ENCODE measurements around the gene TCN1. TPM values are rescaled to one million over a fixed set of nuclear protein-coding genes. Genes with fewer than 3 reads are reported as not detected.

The TCN1 gene
- total RNA-seq, 2 donors from 2014 or later, result 1.0 to 8.1 TPM

GRCh38 chr11:59883597-59883996 is 17.3 kb upstream of the TCN1 start:
- TF ChIP-seq CTCF (IDR thresholded peaks at IDR 0.05), result no peak
- TF ChIP-seq POLR2A (IDR thresholded peaks at IDR 0.05), result no peak
- no peak for TF ChIP-seq POLR2AphosphoS5 (IDR thresholded peaks at IDR 0.05)
- no peaks in the 10 kb centered on the region for H3K9me3 ChIP-seq
- no peak for DNase-seq (ENCODE audit: low spot score)
- WGBS, result 87% methylated on average over 1 of the region's 1 CpG
- no peaks in the 10 kb centered on the region for H3K27me3 ChIP-seq (replicated peaks; ENCODE audit: insufficient read depth)
- no peak overlapping the region for H3K4me3 ChIP-seq
- intact Hi-C loops (cut with DNase I), result no loop called here
- H3K4me1 ChIP-seq (replicated peaks), result no peaks in the 10 kb centered on the region
- H3K36me3 ChIP-seq, result no peaks in the 10 kb centered on the region
- H3K27ac ChIP-seq, result no peak overlapping the region

- Histone ChIP-seq H3K9me3 (no peaks in the 10 kb centered on the region), H3K27me3 (replicated peaks; ENCODE audit: insufficient read depth) (no peaks in the 10 kb centered on the region), H3K4me1 (replicated peaks) (no peaks in the 10 kb centered on the region), H3K4me3 (no peak overlapping the region), H3K36me3 (no peaks in the 10 kb centered on the region), H3K27ac (no peak overlapping the region)
- intact Hi-C loops (cut with DNase I), result no loop called here
- no peak for DNase-seq (ENCODE audit: low spot score)
- 54% methylated on average over 1 of the region's 1 CpG for WGBS
- TF ChIP-seq POLR2A (IDR thresholded peaks at IDR 0.05), result no peak
- TF ChIP-seq POLR2AphosphoS5 (IDR thresholded peaks at IDR 0.05), result no peak
- no peak for TF ChIP-seq CTCF (IDR thresholded peaks at IDR 0.05)
These were observed 13.3 kb upstream of the TCN1 start for GRCh38 chr11:59879567-59879966.

GRCh38 chr11:59878575-59878974 is 12.3 kb upstream of the TCN1 start, which contains the start of gene OOSP3:
Gene OOSP3 (plus strand): TSS chr11:59878782. CDS start chr11:59878809, 27 bp downstream.
- no peak within 1 kb of the TSS for H3K4me3 ChIP-seq
- no peaks in the 10 kb centered on the region for H3K36me3 ChIP-seq
- H3K27me3 ChIP-seq (replicated peaks; ENCODE audit: insufficient read depth), result no peaks in the 10 kb centered on the region
- H3K4me1 ChIP-seq (replicated peaks), result no peaks in the 10 kb centered on the region
- H3K27ac ChIP-seq, result no peak within 1 kb of the TSS
- intact Hi-C loops (cut with DNase I), result no loop called here
- no peak for DNase-seq (ENCODE audit: low spot score)
- H3K9me3 ChIP-seq, result no peaks in the 10 kb centered on the region
- WGBS, result 70% methylated on average over 5 of the region's 5 CpGs
- TF ChIP-seq POLR2A (IDR thresholded peaks at IDR 0.05) (no peak), POLR2AphosphoS5 (IDR thresholded peaks at IDR 0.05) (no peak), CTCF (IDR thresholded peaks at IDR 0.05) (no peak)

GRCh38 chr11:59877784-59878183 is 11.5 kb upstream of the TCN1 start:
- Histone ChIP-seq H3K4me1 (replicated peaks) (no peaks in the 10 kb centered on the region), H3K27me3 (replicated peaks; ENCODE audit: insufficient read depth) (no peaks in the 10 kb centered on the region), H3K9me3 (no peaks in the 10 kb centered on the region), H3K36me3 (no peaks in the 10 kb centered on the region), H3K4me3 (no peak overlapping the region), H3K27ac (no peak overlapping the region)
- no peak for TF ChIP-seq POLR2A (IDR thresholded peaks at IDR 0.05)
- TF ChIP-seq CTCF (IDR thresholded peaks at IDR 0.05), result no peak
- TF ChIP-seq POLR2AphosphoS5 (IDR thresholded peaks at IDR 0.05), result no peak
- intact Hi-C loops (cut with DNase I), result no loop called here
- no peak for DNase-seq (ENCODE audit: low spot score)

GRCh38 chr11:59877325-59877724 is 11.0 kb upstream of the TCN1 start:
- TF ChIP-seq POLR2AphosphoS5 (IDR thresholded peaks at IDR 0.05), result no peak
- no peak for TF ChIP-seq POLR2A (IDR thresholded peaks at IDR 0.05)
- no peak for TF ChIP-seq CTCF (IDR thresholded peaks at IDR 0.05)
- no peak for DNase-seq (ENCODE audit: low spot score)
- H3K9me3 ChIP-seq, result no peaks in the 10 kb centered on the region
- no peak overlapping the region for H3K27ac ChIP-seq
- no peaks in the 10 kb centered on the region for H3K36me3 ChIP-seq
- H3K27me3 ChIP-seq (replicated peaks; ENCODE audit: insufficient read depth), result no peaks in the 10 kb centered on the region
- H3K4me3 ChIP-seq, result no peak overlapping the region
- H3K4me1 ChIP-seq (replicated peaks), result no peaks in the 10 kb centered on the region
- intact Hi-C loops (cut with DNase I), result no loop called here

Measured in prostate gland (tissue), 2 donors.